ENCODE measurements around the gene TTC19. TPM values are rescaled to one million over a fixed set of nuclear protein-coding genes. Genes with fewer than 3 reads are reported as not detected.
A peak's percentile ranks its signal among the peaks of the same experiment; 100 is the strongest.

Gene TTC19
- total and polyA plus RNA-seq, 2 experiments from 2014 or later = 30.3 to 93.5 TPM

GRCh38 chr17:15951368-15952047 is 48.1 kb upstream of the TTC19 start:
- Mint-ChIP-seq H3K27ac (no peak overlapping the region), H3K4me1 (peaks cover 13% of the 10 kb centered on the region), H3K4me3 (no peak overlapping the region), H3K9me3 (no peaks in the 10 kb centered on the region), H3K27me3 (ENCODE audit: insufficient read depth, low read depth, poor library complexity) (peaks cover 14% of the 10 kb centered on the region), H3K36me3 (ENCODE audit: low read depth) (peaks cover 3% of the 10 kb centered on the region; the same call in 2 of the 3 replicates)
- Histone ChIP-seq H3K4me3 (no peak overlapping the region), H4K20me1 (replicated peaks; ENCODE audit: insufficient read depth) (no peaks in the 10 kb centered on the region), H3K9me2 (ENCODE audit: insufficient read depth) (no peaks in the 10 kb centered on the region), H3K4me2 (no peak overlapping the region), H3K4me1 (ENCODE audit: insufficient read depth) (peaks cover 7% of the 10 kb centered on the region; the same call in 1 of the 2 replicates), H3F3A (replicated peaks; ENCODE audit: low read depth) (no peaks in the 10 kb centered on the region), H2AFZ (no peak overlapping the region), H3K79me2 (replicated peaks; ENCODE audit: insufficient read depth) (no peaks in the 10 kb centered on the region), H3K27ac (ENCODE audit: low read depth) (no peak overlapping the region), H3K36me3 (ENCODE audit: insufficient read depth) (no peaks in the 10 kb centered on the region), H3K27me3 (ENCODE audit: insufficient read depth) (peaks cover 8% of the 10 kb centered on the region)
- no peak for DNase-seq (ENCODE audit: low spot score)
- ATAC-seq = peak; percentile 40
- TF ChIP-seq CTCF (conservative IDR thresholded peaks at IDR 0.05; ENCODE audit: low read depth in 2 of 2) (no peak), JUNB (IDR thresholded peaks at IDR 0.05; ENCODE audit: unreplicated experiment) (no peak), EZH2 (IDR thresholded peaks at IDR 0.05; ENCODE audit: low read depth, unreplicated experiment) (no peak), ZNF462 (CRISPR knock-in tag; IDR thresholded peaks at IDR 0.05) (no peak), ZNF114 (CRISPR knock-in tag; IDR thresholded peaks at IDR 0.05) (no peak), ETS1 (IDR thresholded peaks at IDR 0.05) (no peak)
